Measurements from ENCODE around the gene CASZ1.

DNA sequence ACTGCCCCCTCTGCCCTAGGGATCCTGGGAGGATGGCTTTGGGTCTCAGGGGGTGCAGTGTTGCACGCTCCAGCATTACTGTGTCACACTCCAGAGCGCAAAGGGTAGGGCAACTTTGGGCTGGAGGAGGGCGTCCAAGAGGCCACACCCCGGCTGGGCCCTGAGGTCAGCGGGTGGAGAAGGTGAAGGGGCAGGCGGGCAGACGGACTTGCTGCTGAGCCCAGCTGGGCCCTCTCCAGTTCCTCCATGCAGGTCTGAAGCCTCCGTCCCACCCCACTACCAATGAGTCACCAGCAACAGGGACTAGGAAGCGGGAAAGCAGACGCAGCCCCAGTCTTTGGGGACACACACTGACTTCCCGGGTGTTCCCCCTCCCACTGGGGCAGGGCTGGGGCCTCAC lies 116.0 kb downstream of the CASZ1 start:
- TF ChIP-seq, protein P1, sequence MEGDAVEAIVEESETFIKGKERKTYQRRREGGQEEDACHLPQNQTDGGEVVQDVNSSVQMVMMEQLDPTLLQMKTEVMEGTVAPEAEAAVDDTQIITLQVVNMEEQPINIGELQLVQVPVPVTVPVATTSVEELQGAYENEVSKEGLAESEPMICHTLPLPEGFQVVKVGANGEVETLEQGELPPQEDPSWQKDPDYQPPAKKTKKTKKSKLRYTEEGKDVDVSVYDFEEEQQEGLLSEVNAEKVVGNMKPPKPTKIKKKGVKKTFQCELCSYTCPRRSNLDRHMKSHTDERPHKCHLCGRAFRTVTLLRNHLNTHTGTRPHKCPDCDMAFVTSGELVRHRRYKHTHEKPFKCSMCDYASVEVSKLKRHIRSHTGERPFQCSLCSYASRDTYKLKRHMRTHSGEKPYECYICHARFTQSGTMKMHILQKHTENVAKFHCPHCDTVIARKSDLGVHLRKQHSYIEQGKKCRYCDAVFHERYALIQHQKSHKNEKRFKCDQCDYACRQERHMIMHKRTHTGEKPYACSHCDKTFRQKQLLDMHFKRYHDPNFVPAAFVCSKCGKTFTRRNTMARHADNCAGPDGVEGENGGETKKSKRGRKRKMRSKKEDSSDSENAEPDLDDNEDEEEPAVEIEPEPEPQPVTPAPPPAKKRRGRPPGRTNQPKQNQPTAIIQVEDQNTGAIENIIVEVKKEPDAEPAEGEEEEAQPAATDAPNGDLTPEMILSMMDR (IDR thresholded peaks at IDR 0.05), result no peak
- no peak for TF ChIP-seq POLR2A (IDR thresholded peaks at IDR 0.05)

Measured in adrenal gland (tissue), 5 donors.